ENCODE data around the gene DST.

The DST gene

GRCh38 chr6:56620229-56620868 is 22.3 kb downstream of the DST start:
- DNase-seq: no peak

- no peak for DNase-seq
Measured at GRCh38 chr6:56618050-56618449, 24.6 kb downstream of the DST start.

GRCh38 chr6:56616967-56617366 is 25.7 kb downstream of the DST start:
- DNase-seq: no peak

- no peak for DNase-seq
Measured at GRCh38 chr6:56613247-56613851, 29.3 kb downstream of the DST start.

- DNase-seq: no peak
Measured at GRCh38 chr6:56608332-56608731, 34.4 kb downstream of the DST start.

GRCh38 chr6:56607111-56607752 is 35.5 kb downstream of the DST start:
- DNase-seq: no peak

- no peak for DNase-seq
Measured at GRCh38 chr6:56605435-56605834, 37.3 kb downstream of the DST start.

- no peak for DNase-seq
Measured at GRCh38 chr6:56604186-56604585, 38.5 kb downstream of the DST start.

- DNase-seq: no peak
Measured at GRCh38 chr6:56601390-56601789, 41.3 kb downstream of the DST start.

GRCh38 chr6:56595490-56596122 is 47.1 kb downstream of the DST start:
- no peak for DNase-seq

GRCh38 chr6:56594699-56595098 is 48.0 kb downstream of the DST start:
- no peak for DNase-seq

- DNase-seq: no peak
Measured at GRCh38 chr6:56593801-56594318, 48.8 kb downstream of the DST start.

- no peak for DNase-seq
Measured at GRCh38 chr6:56582236-56582635, 60.5 kb downstream of the DST start.

- no peak for DNase-seq
Measured at GRCh38 chr6:56581296-56581925, 61.3 kb downstream of the DST start.

GRCh38 chr6:56580271-56580670 is 62.4 kb downstream of the DST start:
- DNase-seq: no peak

GRCh38 chr6:56579155-56579851 is 63.4 kb downstream of the DST start:
- DNase-seq: no peak

GRCh38 chr6:56575736-56576135 is 67.0 kb downstream of the DST start:
- no peak for DNase-seq

- DNase-seq: no peak
Measured at GRCh38 chr6:56574292-56574691, 68.4 kb downstream of the DST start.

GRCh38 chr6:56573624-56574023 is 69.1 kb downstream of the DST start:
- no peak for DNase-seq

GRCh38 chr6:56572788-56573471 is 69.8 kb downstream of the DST start:
- no peak for DNase-seq

- no peak for DNase-seq
Measured at GRCh38 chr6:56571605-56572004, 71.1 kb downstream of the DST start.

All from effector CD8-positive, alpha-beta T cell (primary cell).